K562 (cell line): ENCODE measurements around the gene LXN. TPM values are rescaled to one million over a fixed set of nuclear protein-coding genes. Genes with fewer than 3 reads are reported as not detected.

Source experiments
- ATAC-seq: fragments of 200-7000 bp; cut with Tn5 transposase; 3 replicates; pipeline ENCODE4 v1.9.1; 2020; ENCODE audit warnings: moderate library complexity
- BruUV-seq: library from RNA; stranded (reverse); fragments of 400-500 nt; replicated peaks from 2 replicates; lab custom pipeline; 2021; lab: Mats Ljungman, UMichigan
- CTCF ChIA-PET: fragments of 300-600 bp; formaldehyde crosslinking; extraction: SDS; loops from one replicate; lab custom pipeline; 2021; ENCODE audit warnings: low intra/inter-chr PET ratio; lab: Yijun Ruan, JAX
- POLR2A ChIA-PET: fragments of 300-600, 350-650 bp; sonication (Branson Sonifier 250); formaldehyde crosslinking; extraction: SDS; loops from one replicate; lab custom pipeline; 2021; ENCODE audit warnings: antibody characterized with exemption, inconsistent platforms; lab: Yijun Ruan, JAX
- DNase-seq, 4 experiments: peaks; one replicate each; pipeline versions ENCODE4 v3.0.0 to v3.0.0-alpha.2; 2011 to 2018; ENCODE audit warnings: low spot score in 3 of 4, mixed read lengths in 3 of 4; ENCODE audit errors: extremely low read depth in 1 of 4
- FAIRE-seq: peaks from 2 replicates; lab custom pipeline; 2011; peaks lifted over from hg19 to GRCh38; lab: Jason Lieb, UNC
- H2AFZ ChIP-seq: 2 replicates; pipeline ENCODE4 v1.6.0; 2011; ENCODE audit warnings: low read depth, low read length, control low read depth, inconsistent platforms
- H3K27ac ChIP-seq: fragments of 200-600 bp; 3 replicates; pipeline ENCODE4 v1.8.0; 2011; ENCODE audit warnings: low read depth, mild to moderate bottlenecking, control low read depth, inconsistent platforms, low read length, moderate library complexity, mixed read lengths; ENCODE audit errors: extremely low read depth
- H3K27me3 ChIP-seq, 2 experiments: fragments of 300-600 bp in 1 of 2; 2 replicates in 1 of 2; 3 replicates in 1 of 2; pipeline versions ENCODE4 v1.6.0 to v1.8.0; 2011; ENCODE audit warnings: inconsistent platforms in 2 of 2, low read length in 2 of 2, mild to moderate bottlenecking in 1 of 2, mixed read lengths in 1 of 2, moderate library complexity in 1 of 2; ENCODE audit not compliant: control insufficient read depth in 2 of 2, insufficient read depth in 2 of 2
- H3K36me3 ChIP-seq: fragments of 300-600 bp; 3 replicates; pipeline ENCODE4 v1.8.0; 2011; ENCODE audit warnings: mild to moderate bottlenecking, low read length, inconsistent platforms; ENCODE audit not compliant: control insufficient read depth, insufficient read depth
- H3K4me1 ChIP-seq, 2 experiments: fragments of 200-600 bp in 1 of 2; replicated peaks in 1 of 2; 2 replicates in 1 of 2; 3 replicates in 1 of 2; pipeline versions ENCODE4 v1.5.1 to v1.8.0; 2011; ENCODE audit warnings: inconsistent platforms in 2 of 2, low read length in 2 of 2, mild to moderate bottlenecking in 1 of 2, mixed read lengths in 1 of 2, moderate library complexity in 1 of 2; ENCODE audit not compliant: control insufficient read depth in 2 of 2, insufficient read depth in 2 of 2
- H3K4me2 ChIP-seq: 2 replicates; pipeline ENCODE4 v1.6.1; 2011; ENCODE audit warnings: low read length, control low read depth, inconsistent platforms, mixed read lengths; ENCODE audit not compliant: insufficient read depth
- H3K4me3 ChIP-seq: fragments of 200-600 bp; sonication (generic), shearing (Covaris generic); 2 replicates; pipeline ENCODE4 v1.5.1; 2016; ENCODE audit warnings: control low read depth, inconsistent platforms
- H3K79me2 ChIP-seq: fragments of 200-600 bp; 3 replicates; pipeline ENCODE4 v1.8.0; 2011; ENCODE audit warnings: low read length, inconsistent platforms; ENCODE audit not compliant: control insufficient read depth, insufficient read depth
- H3K9ac ChIP-seq, 2 experiments: 2 replicates each; pipeline versions ENCODE4 v1.6.0 to v1.6.1; 2011; ENCODE audit warnings: low read depth in 2 of 2, low read length in 2 of 2, control low read depth in 1 of 2, inconsistent platforms in 1 of 2, mild to moderate bottlenecking in 1 of 2, mixed read lengths in 1 of 2; ENCODE audit not compliant: insufficient read depth in 1 of 2
- H3K9me1 ChIP-seq: one replicate; pipeline ENCODE4 v1.6.0; 2011; ENCODE audit warnings: inconsistent platforms, mild to moderate bottlenecking, low read length, moderate library complexity; ENCODE audit not compliant: control insufficient read depth, insufficient read depth
- H3K9me3 ChIP-seq: replicated peaks from 2 replicates; pipeline ENCODE4 v1.5.1; 2011; ENCODE audit warnings: low read depth, low read length, inconsistent platforms; ENCODE audit not compliant: control insufficient read depth, insufficient read depth
- H4K20me1 ChIP-seq: replicated peaks from 2 replicates; pipeline ENCODE4 v1.6.1; 2011; ENCODE audit warnings: low read length, inconsistent platforms, mixed read lengths; ENCODE audit not compliant: control insufficient read depth, insufficient read depth
- ARHGAP35 ChIP-seq: fragments of 450-650 bp; IDR thresholded peaks from 2 replicates; pipeline ENCODE4 v1.6.1; 2018; ENCODE audit not compliant: partially characterized antibody
- ARNT ChIP-seq, 2 experiments: fragments of 450-650 bp; IDR thresholded peaks; 2 replicates each; pipeline ENCODE4 v1.6.1; 2016; ENCODE audit warnings: mild to moderate bottlenecking in 1 of 2
- ELF1 ChIP-seq: fragments of 200-800 bp; sonication (Bioruptor generic); IDR thresholded peaks from 2 replicates; pipeline ENCODE4 v1.6.1; 2016; ENCODE audit warnings: missing genetic modification characterization, missing compliant biosample characterization
- HNRNPLL ChIP-seq: fragments of 200-400 bp; formaldehyde crosslinking; IDR thresholded peaks from 2 replicates; pipeline ENCODE4 v1.6.1; 2017; ENCODE audit warnings: low read length, low read depth, mild to moderate bottlenecking; ENCODE audit not compliant: poor library complexity, severe bottlenecking
- MAFF ChIP-seq: IDR thresholded peaks from 2 replicates; pipeline ENCODE4 v1.6.1; 2012; ENCODE audit warnings: low read length, improper control_type of control experiment
- MBD1 ChIP-seq: fragments of 250-450 bp; sonication (Bioruptor Pico); IDR thresholded peaks from 2 replicates; pipeline ENCODE4 v1.8.0; 2022; ENCODE audit warnings: inconsistent platforms
- MYNN ChIP-seq, 2 experiments: sonication (generic); formaldehyde crosslinking in 1 of 2; IDR thresholded peaks; 2 replicates each; pipeline versions ENCODE4 v1.5.0 to v1.6.1; 2016 to 2020; ENCODE audit warnings: antibody characterized with exemption in 1 of 2, missing genetic modification reagents in 1 of 2
- NELFE ChIP-seq: IDR thresholded peaks from 2 replicates; pipeline ENCODE4 v1.6.1; 2011; ENCODE audit warnings: mild to moderate bottlenecking; ENCODE audit not compliant: insufficient read depth, insufficient read length
- SMARCA5 ChIP-seq: fragments of 450-650 bp; IDR thresholded peaks from 2 replicates; pipeline ENCODE4 v1.6.1; 2016
- SREBF1 ChIP-seq: fragments of 150-350 bp; IDR thresholded peaks from 2 replicates; pipeline ENCODE4 v1.6.1; 2014; ENCODE audit warnings: antibody characterized with exemption, low read depth, low read length, borderline replicate concordance
- TEAD4 ChIP-seq, 2 experiments: sonication (generic) in 1 of 2; formaldehyde crosslinking in 1 of 2; IDR thresholded peaks; 2 replicates each; pipeline versions ENCODE4 v1.6.1 to v1.8.0; 2012 to 2022; ENCODE audit warnings: borderline replicate concordance in 1 of 2, inconsistent platforms in 1 of 2, low read length in 1 of 2, mild to moderate bottlenecking in 1 of 2, missing genetic modification reagents in 1 of 2
- THRB ChIP-seq: fragments of 450-650 bp; formaldehyde crosslinking; conservative IDR thresholded peaks from 2 replicates; pipeline ENCODE4 v1.4.0; 2022; ENCODE audit warnings: mild to moderate bottlenecking, missing genetic modification characterization
- ZBTB1 ChIP-seq: sonication (generic); formaldehyde crosslinking; IDR thresholded peaks from 2 replicates; pipeline ENCODE4 v1.8.1; 2023; ENCODE audit warnings: missing genetic modification reagents, low read depth, mild to moderate bottlenecking, borderline replicate concordance
- ZKSCAN3 ChIP-seq: fragments of 250-450 bp; sonication (Bioruptor Pico); IDR thresholded peaks from 2 replicates; pipeline ENCODE4 v1.4.0; 2020
- WGBS: fragments of 100-300 bp; shearing (Covaris generic); methylation state at CpG from one replicate; pipeline ENCODE4 v1.1.6; 2016; ENCODE audit warnings: low coverage, mixed read lengths; ENCODE audit not compliant: insufficient coverage; ENCODE audit errors: missing lambda C conversion rate; 5-methylcytosine and 5-hydroxymethylcytosine counted together
- in situ Hi-C: fragments of 300-500 bp; cut with MboI; formaldehyde crosslinking; loops from 4 replicates; pipeline ENCODE4 v1.15.0; 2018; ENCODE audit warnings: inconsistent platforms, mixed read lengths
- intact Hi-C: fragments of 100-400 bp; cut with micrococcal nuclease; formaldehyde crosslinking; loops from 2 replicates; pipeline ENCODE4 v1.14.2; 2022
- polyA plus RNA-seq, 8 experiments: library from polyadenylated mRNA; depleted of rRNA in 4 of 8; stranded (reverse) in 5 of 8; unstranded in 3 of 8; fragments of >200 nt; fragmentation: Nextera tagmentation in 2 of 8; fragmentation: Illumina TruSeq in 1 of 8; extraction: Ambion mirVana in 2 of 8; extraction: Trizol in 1 of 8; gene quantifications; 2 replicates each; pipeline versions ENCODE4 v1.2.1 to v1.2.3, GENCODE V29; 2011 to 2014; ENCODE audit warnings: inconsistent platforms in 1 of 8, missing spikeins in 1 of 8
- total RNA-seq, 7 experiments: library from RNA; depleted of rRNA in 6 of 7; stranded (reverse); fragments of >200 nt in 6 of 7; fragmentation: Illumina TruSeq in 2 of 7; extraction: Trizol in 2 of 7; gene quantifications; 2 replicates each; pipeline versions ENCODE4 v1.2.1 to v1.2.3, GENCODE V29; 2011 to 2021; ENCODE audit warnings: low replicate concordance in 1 of 7
- TF ChIP-seq, protein P1 (sequence below): fragments of 450-650 bp; formaldehyde crosslinking; IDR thresholded peaks from 2 replicates; pipeline ENCODE4 v1.4.0; 2020; ENCODE audit warnings: mild to moderate bottlenecking, mixed read lengths

The LXN gene
- total and polyA plus RNA-seq, 9 of the 15 experiments (the other 6 are each of a cell fraction or from before 2014, with no cell fraction given) = 0.08 to 0.13 TPM; not detected in 7

DNA sequence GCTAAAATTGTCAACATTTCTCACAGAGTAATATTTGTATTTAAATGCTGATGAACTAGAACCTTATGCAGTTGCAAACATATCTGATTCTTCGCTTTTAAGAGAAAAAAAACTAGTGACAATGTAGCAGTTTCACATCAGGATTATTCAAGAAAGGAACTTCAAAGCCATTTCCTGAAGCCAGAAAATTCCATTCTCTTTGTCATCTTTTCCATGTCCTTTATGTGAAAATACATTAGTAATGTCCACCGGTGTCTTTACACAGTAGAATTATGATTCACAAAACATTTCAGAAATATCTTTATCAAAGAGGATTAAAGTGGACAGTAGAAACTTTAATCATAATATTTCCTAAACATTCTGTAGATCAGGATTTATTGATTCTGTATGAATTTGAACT, 12.7 kb upstream of the LXN start:
- TF ChIP-seq MBD1 (CRISPR knock-in tag) (no peak), ARHGAP35 (no peak), TEAD4 (IDR thresholded peaks at IDR 0.05; ENCODE audit: low read length) (no peak), TEAD4 (CRISPR knock-in tag; IDR thresholded peaks at IDR 0.05; ENCODE audit: borderline replicate concordance) (no peak), ARNT (IDR thresholded peaks at IDR 0.05) (no peak), ELF1 (tag) (no peak), MYNN (IDR thresholded peaks at IDR 0.05) (no peak), MYNN (CRISPR knock-in tag; IDR thresholded peaks at IDR 0.05) (no peak), NELFE (no peak), SREBF1 (no peak), ZKSCAN3 (CRISPR knock-in tag) (no peak), MAFF (no peak), SMARCA5 (no peak), ZBTB1 (CRISPR knock-in tag) (no peak), HNRNPLL (no peak), THRB (no peak)
- TF ChIP-seq, protein P1, sequence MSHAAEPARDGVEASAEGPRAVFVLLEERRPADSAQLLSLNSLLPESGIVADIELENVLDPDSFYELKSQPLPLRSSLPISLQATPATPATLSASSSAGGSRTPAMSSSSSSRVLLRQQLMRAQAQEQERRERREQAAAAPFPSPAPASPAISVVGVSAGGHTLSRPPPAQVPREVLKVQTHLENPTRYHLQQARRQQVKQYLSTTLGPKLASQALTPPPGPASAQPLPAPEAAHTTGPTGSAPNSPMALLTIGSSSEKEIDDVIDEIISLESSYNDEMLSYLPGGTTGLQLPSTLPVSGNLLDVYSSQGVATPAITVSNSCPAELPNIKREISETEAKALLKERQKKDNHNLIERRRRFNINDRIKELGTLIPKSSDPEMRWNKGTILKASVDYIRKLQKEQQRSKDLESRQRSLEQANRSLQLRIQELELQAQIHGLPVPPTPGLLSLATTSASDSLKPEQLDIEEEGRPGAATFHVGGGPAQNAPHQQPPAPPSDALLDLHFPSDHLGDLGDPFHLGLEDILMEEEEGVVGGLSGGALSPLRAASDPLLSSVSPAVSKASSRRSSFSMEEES = no peak
- peaks cover 76% of the 10 kb centered on the region for H3K36me3 ChIP-seq
- WGBS = 100% methylated on average over 2 of the region's 2 CpGs
- H3K4me3 ChIP-seq = no peak overlapping the region
- H3K4me1 ChIP-seq = peaks cover 3 to 17% of the 10 kb centered on the region in 2 experiments; a peak in 3 of 5 replicates
- FAIRE-seq (no peak), ATAC-seq (no peak), DNase-seq (no peak)
- in situ Hi-C loops (no loop called here), intact Hi-C loops (no loop called here)
- H3K27ac ChIP-seq = no peak overlapping the region
- ChIA-PET CTCF (interaction anchor here (0.6 kb wide), 1 partner anchor 9 kb away, joined by 3 read pairs; no protein-coding TSS in a partner anchor), POLR2A (no interaction called here)
- H3K9me1 ChIP-seq = no peaks in the 10 kb centered on the region
- H3K9me3 ChIP-seq = no peaks in the 10 kb centered on the region
- no peak overlapping the region for H3K9ac ChIP-seq
- no peak overlapping the region for H3K4me2 ChIP-seq
- no peak overlapping the region for H2AFZ ChIP-seq
- H4K20me1 ChIP-seq = no peaks in the 10 kb centered on the region
- BruUV-seq = no TSS peak
- H3K27me3 ChIP-seq = no peaks in the 10 kb centered on the region
- peaks cover 19% of the 10 kb centered on the region for H3K79me2 ChIP-seq
